GM18520 (cell line): ENCODE data around the gene SHBG.
"Not testable (repeated sequence)": the region's sequence is repeated elsewhere in the genome, so short reads cannot be mapped to it uniquely, and the experiment has no call there.

Source experiments
- ATAC-seq: cut with Tn5 transposase; IDR thresholded peaks from one replicate; pipeline ENCODE4 v1.9.1; 2021; ENCODE audit not compliant: unreplicated experiment

The SHBG gene, protein sequence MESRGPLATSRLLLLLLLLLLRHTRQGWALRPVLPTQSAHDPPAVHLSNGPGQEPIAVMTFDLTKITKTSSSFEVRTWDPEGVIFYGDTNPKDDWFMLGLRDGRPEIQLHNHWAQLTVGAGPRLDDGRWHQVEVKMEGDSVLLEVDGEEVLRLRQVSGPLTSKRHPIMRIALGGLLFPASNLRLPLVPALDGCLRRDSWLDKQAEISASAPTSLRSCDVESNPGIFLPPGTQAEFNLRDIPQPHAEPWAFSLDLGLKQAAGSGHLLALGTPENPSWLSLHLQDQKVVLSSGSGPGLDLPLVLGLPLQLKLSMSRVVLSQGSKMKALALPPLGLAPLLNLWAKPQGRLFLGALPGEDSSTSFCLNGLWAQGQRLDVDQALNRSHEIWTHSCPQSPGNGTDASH

DNA sequence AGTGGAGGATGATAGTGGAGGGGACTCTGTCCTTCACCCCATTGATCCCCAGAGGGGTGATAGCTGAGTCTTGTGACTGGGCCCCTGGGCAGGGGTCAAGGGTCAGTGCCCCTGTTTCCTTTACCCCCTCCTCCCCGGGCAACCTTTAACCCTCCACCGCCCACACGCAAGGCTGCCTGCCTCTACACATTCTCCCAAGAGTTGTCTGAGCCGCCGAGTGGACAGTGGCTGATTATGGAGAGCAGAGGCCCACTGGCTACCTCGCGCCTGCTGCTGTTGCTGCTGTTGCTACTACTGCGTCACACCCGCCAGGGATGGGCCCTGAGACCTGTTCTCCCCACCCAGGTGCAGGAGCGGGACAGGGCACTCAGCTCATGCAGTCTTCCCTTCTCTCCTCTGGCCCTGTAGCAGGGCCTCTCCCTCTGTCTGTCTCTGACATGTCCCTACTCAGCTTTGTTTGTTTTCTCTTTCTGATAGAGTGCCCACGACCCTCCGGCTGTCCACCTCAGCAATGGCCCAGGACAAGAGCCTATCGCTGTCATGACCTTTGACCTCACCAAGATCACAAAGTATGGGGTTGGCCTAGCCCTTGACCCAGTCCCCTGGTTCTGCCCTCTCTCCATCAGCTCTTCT lies at the start of gene SHBG:
SHBG (plus strand) TSS at position 197 of the 633 bp plus-strand sequence; CDS start at position 235, 38 bp downstream.
- ATAC-seq, result no peak

DNA sequence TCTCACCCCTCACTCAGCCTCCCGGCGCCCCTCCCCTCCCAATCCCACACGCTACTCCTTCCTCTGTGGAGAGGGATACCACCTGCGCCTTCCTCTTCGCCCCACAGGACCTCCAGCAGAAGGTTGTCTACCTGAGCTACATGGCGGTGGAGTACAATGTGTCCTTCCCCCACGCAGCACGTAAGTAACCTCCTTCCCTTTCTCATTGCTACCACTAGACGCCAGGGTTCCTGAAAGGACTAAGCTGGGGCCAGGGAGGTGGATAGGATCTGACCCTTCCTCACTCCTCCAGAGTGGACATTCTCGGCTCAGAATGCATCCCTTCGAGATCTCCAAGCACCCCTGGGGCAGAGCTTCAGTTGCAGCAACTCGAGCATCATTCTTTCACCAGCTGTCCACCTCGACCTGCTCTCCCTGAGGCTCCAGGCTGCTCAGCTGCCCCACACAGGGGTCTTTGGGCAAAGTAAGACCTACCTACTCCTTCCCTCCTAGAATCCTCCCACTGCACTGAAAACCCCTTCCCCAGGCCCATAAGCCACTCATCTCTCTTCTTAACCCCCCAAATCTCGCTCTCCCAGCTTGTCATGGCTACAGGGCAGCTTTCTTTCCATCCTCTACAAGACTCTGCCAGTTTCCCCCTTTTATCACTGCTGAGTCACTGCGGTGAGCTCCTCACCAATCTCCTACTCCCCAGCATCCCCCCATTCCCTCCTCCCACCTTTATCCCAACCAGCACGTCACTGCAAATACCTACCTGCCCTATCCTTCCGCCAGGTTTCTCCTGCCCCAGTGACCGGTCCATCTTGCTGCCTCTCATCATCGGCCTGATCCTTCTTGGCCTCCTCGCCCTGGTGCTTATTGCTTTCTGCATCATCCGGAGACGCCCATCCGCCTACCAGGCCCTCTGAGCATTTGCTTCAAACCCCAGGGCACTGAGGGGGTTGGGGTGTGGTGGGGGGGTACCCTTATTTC lies 49.0 kb upstream of the SHBG start:
- ATAC-seq, result no peak

- ATAC-seq, result no peak
These were observed 47.3 kb upstream of the SHBG start for GRCh38 chr17:7582396-7583252.

DNA sequence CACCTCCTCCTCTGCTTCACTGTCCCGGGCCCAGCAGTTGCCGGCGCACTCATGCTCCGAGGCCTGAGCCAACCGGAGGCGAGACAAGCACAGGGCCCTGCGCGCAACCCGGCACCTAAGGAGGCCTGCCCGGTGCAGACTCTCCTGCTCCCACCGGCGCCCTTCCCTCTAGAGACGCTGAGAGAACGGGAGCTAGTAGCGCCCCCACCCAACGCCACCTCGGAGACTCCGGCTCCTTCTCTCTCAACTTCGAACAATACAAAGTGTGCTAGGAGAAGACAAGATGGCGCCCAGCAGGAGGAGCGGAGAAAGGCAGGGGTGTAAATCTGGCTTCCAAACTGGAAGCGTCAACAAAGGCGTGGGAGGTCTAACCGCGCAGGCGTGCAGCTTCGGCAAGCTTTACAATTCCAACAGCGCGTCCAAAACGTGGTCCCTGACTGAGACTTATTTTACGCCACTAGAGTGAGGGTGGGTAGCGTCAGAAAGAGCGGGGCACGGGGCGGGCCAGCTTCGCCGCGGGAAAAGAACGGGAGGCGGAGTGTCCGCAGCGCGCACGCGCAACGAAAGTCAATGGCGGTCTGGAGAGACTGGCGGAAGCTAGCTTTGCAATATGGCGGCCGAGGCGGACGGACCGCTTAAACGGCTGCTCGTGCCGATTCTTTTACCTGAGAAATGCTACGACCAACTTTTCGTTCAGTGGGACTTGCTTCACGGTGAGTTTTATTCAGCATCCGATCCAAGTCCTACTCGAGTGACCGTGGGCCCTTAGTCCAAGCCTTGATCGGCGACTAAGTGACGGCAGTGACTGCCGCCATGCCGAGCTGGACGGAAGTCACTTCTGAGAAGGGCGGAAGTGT lies 46.5 kb upstream of the SHBG start, which contains the start of gene MPDU1:
MPDU1 (plus strand) TSS at position 600 of the 857 bp plus-strand sequence; CDS start at position 611, 11 bp downstream.
- ATAC-seq, result peak; percentile 61

DNA sequence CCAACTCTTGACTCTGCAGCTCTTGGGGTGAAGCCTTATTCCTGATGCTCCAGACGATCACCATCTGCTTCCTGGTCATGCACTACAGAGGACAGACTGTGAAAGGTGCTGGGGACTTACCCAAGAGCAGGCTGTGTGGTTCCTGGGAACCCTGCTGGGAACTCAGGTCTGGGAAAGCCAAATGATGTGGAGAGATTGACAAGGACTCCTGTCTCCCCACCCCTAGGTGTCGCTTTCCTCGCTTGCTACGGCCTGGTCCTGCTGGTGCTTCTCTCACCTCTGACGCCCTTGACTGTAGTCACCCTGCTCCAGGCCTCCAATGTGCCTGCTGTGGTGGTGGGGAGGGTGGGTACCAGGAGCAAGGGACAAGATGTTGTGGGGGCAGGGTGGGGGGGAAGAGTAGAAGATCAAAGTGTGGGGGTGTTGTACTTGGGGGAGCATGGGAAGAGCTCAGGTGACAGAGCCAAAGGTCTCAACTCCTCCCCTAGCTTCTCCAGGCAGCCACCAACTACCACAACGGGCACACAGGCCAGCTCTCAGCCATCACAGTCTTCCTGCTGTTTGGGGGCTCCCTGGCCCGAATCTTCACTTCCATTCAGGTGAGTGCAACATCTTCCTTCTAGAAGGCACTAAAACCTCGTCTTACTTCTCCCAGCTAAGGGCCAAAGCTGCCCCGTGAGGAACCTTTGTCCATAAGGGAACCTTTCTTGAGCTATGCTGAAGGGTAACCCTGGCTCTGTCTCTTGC lies 43.1 kb upstream of the SHBG start:
- no peak for ATAC-seq

GRCh38 chr17:7587420-7588151 lies 42.3 kb upstream of the SHBG start:
- no peak for ATAC-seq

- no peak for ATAC-seq
These were observed 41.3 kb upstream of the SHBG start for GRCh38 chr17:7588553-7589203.

GRCh38 chr17:7589204-7589868 lies 40.6 kb upstream of the SHBG start:
- ATAC-seq, result no peak

DNA sequence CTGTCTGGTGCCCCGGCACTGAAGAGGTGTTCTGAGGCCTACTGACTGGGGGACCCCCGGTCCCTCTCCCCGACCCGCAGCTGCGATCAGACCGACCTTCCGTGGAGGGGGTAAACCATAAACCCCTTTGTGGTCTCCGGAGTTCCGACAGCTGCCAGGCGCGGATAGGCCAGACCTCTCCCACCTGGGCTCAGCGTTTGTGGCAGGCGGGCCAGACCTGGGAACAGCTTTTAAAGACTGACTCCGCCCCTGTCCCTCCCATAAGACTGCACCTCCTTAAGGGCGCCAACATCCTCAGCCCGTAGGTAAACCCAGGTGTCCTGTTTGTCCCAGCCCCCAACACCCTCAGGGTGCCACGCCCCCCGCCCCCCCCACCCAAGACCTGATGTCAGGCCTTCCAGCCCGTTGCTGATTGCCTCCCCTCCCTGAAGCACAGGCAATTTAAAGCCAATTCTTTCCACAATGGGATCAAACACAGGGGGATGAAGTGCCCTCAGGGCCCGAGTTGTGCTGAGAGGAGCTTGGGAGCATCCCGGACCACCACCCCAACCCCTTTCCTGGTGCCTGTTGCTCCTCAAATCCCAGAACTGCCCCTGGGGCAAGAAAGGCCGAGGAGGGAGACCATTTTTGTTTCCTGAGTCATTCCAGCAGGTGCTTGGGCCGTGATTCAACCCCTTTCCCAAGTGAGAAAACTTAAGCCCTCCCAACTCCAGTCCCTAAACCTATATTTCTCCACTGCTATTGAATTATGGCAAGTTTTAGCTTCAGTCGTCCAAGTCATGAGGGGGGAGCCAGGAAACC lies 39.8 kb upstream of the SHBG start, which contains the start of gene SOX15:
SOX15 (minus strand) TSS at position 204 of the 801 bp plus-strand sequence. CDS start 418 bp downstream, outside the sequence.
- no peak for ATAC-seq

DNA sequence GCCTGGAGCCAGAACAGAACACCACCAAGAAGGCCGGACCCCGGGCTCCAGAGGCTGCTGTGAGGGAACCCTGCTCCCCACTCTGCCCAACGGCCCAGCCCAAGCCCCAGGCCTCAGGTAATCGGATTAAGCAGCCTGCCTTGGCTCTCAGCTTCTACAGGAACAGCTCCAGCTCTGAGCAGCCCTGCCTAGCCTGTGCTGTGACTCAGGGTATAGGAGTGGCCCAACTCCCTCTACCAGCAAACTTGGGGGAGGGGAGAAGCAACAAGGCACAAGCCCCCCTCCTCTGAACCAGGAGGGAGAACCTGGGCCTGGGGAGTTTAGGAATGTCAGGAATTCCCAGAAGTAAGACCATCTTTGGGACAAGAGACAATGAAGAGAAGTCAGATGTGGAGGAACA lies 39.2 kb upstream of the SHBG start:
- ATAC-seq, result no peak

DNA sequence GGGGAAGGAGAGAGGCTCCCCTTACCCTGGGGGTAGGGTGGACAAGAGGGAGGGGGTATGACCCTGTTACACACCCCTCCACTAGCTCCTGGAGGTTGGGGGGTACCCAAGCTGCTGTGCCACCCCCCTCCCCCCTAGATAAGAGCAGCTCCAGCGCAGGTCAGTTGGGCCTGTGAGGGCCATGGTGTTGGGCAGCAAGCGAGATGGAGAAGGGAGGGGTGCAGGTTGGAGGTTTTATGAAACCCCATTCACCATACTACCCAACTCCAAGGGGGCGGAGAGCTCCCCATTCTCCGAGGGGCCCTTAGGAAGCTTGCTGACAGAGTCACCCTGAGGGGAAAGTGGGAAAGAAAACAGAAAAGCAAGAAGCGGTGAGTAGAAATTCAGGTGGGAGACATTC lies 38.3 kb upstream of the SHBG start:
- no peak for ATAC-seq

- no peak for ATAC-seq
These were observed 37.4 kb upstream of the SHBG start for GRCh38 chr17:7592422-7593021.

- ATAC-seq, result no peak
These were observed 36.6 kb upstream of the SHBG start for GRCh38 chr17:7593296-7593695.

DNA sequence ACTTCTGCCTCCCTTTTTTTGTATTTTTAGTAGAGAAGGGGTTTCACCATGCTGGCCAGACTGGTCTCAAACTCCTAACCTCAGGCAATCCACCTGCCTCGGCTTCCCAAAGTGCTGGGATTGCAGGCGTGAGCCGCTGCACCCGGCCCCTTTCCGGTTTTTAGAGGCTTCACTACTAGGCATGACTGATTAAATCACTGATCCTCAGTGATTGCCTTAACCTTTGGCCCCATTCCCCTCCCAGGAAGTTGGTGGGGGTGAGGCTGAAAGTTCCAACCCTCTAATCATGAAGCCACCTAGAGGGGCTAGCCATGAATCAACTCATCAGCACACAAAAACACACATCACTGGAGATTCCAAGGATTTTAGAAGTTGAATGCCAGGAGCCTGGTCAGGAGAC lies 32.4 kb upstream of the SHBG start:
- ATAC-seq, result not testable (repeated sequence)

DNA sequence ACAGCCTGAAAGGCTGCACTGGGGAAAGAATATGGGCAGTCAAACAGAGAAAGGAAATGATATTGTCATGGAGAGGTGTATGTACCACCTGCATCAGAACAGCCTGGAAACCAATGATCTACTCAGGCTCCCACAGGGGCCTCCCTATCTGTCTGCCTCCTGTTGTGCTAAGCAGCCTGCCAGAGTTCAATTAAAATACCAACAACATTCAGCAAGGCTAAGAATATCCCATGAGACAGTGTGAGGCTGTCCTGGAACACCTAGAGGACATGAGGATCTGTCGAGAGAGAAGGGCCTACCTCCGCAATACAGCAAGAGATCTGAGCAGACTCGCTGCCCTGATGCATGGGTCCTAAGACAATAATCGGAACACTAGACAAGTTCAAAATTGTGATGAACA lies 23.7 kb upstream of the SHBG start:
- ATAC-seq, result no peak

GRCh38 chr17:7610641-7611040 lies 19.3 kb upstream of the SHBG start:
- no peak for ATAC-seq
